RKO (cell line): ENCODE data around the gene ABCE1.
A peak's percentile ranks its signal among the peaks of the same experiment; 100 is the strongest.

Experiments used
- DNase-seq: peaks from one replicate; pipeline ENCODE4 v3.0.0-alpha.2; 2016; ENCODE audit warnings: low spot score

ABCE1 gene

DNA sequence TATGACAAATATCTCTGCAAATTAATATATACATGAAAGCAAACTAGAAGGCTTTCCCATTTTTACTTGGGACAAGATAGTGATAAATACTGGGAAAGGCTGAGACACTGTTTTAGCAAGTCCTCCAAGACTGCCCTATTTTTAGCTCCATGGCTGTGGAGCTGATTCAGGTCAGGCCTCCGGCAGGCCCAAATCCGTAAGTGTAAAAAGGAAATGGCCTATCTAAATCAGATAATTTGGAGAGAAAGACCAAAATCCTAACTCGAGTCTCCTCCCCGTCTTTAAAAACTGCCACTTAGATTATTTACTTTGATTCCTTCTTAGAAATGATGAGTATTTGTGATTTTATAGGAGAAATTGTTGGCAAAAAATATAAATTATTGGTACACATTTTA is 79.4 kb downstream of the ABCE1 start:
- DNase-seq = peak; percentile 42

DNA sequence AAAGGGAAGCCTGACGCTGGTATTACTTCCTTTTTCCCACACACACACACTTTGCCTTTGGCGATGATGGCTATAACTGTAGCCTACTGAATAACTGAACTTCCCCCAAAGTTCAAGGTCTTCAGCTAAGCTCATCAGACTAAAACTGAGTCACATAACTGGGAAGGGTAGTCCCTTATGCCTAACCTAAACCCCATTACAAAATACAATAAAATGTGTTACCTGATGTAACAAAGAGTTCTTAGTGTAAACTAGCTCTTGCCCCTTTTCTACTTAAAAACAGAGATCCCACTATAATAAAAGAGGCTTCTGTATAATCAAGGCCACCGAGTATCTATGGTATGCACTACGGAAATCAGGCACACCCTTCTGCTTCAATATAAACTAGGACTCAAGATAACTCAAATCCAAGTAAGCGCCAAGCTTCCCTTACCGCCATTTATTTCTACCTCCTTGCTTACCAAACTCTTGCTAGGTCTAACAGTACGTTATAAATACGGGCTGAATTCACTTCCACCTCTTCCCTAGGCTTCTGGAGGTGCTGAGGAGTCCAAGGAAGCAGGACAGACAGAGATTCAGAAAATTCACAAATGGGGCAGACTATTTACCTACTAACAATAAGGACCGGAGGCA is 79.9 kb downstream of the ABCE1 start:
- DNase-seq = peak; percentile 70

DNA sequence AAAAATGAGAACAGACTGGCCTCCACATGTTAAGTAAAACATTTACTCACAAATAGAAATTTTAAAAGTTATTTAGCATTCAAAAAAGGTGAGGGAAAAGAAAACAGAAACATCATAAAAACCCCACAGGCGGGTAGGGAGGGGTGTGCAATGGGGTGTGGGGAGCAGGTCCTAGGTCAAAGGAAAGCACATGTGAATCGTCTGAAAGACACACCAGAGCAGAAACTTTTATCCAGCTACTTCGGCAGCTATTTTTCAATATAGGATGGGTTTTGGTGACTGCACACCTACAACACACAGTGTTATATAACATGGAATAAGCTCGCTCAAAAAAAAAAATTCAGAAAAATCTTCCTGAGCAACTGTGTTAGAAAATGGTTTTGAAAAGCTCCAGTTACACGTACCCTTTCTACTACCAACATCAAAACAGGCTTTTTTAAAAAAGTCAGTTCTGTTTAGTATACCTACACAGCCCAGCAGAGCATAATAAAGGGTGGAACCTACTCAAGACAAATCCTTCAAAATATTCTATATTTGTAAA is 80.7 kb downstream of the ABCE1 start:
- peak; percentile 48 for DNase-seq
